Bone marrow (tissue), 2 donors: ENCODE results near the gene TIMM29.
"Not testable (repeated sequence)": the region's sequence is repeated elsewhere in the genome, so short reads cannot be mapped to it uniquely, and the experiment has no call there.

Experiments
- DNase-seq, 2 donors: peaks; one replicate each; lab custom pipeline; 2025; lab: John Stamatoyannopoulos, UW

TIMM29 gene

GRCh38 chr19:10943412-10943811 is 14.8 kb downstream of the TIMM29 start:
- DNase-seq: not testable (repeated sequence)

DNA sequence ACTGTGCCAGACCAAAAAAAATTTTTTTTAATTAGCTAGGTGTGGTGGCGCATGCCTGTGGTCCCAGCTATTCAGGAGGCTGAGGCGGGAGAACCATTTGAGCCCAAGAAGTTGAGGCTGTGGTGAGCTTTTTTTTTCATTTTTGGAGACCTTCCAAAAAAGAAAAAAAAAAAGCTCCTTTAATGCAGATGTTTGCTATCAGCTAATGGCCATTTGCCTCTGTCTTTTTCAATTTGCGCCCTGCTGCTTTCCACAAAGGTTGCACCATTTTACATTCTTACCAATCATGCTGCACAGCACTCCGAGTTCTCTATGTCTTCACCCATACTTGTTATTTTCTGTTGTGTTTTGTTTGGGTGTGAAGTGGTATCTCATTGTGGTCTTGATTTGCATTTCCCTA is 16.7 kb downstream of the TIMM29 start:
- DNase-seq: no peak

- no peak for DNase-seq
Measured at GRCh38 chr19:10946958-10947657, 18.5 kb downstream of the TIMM29 start.

DNA sequence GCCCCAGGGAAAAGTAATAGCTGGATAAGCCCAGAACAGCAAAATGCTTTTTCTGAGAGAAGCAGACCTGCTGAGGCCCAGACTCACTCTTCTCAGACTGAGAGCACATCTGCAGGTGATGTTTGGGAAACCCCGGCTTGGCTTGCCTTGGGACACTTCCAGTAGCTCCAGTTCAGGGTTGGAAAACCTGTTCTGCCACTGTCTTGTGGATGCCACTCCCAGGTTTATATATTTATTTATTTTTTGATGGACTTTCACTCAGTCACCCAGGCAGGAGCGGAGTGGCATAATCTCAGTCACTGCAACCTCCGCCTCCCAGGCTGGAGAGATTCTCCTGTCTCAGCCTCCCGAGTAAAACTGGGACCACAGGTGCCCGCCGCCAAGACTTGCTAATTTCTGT is 24.2 kb downstream of the TIMM29 start:
- DNase-seq: no peak

GRCh38 chr19:10959277-10959968 is 30.8 kb downstream of the TIMM29 start:
- not testable (repeated sequence) for DNase-seq

- peak; percentile 80 to 88 for DNase-seq
Measured at GRCh38 chr19:10960314-10961072, 31.9 kb downstream of the TIMM29 start, which contains the start of gene SMARCA4. TSS of gene SMARCA4 (plus strand) at chr19:10961030. CDS start at chr19:10984152, 23,122 bp downstream.

DNA sequence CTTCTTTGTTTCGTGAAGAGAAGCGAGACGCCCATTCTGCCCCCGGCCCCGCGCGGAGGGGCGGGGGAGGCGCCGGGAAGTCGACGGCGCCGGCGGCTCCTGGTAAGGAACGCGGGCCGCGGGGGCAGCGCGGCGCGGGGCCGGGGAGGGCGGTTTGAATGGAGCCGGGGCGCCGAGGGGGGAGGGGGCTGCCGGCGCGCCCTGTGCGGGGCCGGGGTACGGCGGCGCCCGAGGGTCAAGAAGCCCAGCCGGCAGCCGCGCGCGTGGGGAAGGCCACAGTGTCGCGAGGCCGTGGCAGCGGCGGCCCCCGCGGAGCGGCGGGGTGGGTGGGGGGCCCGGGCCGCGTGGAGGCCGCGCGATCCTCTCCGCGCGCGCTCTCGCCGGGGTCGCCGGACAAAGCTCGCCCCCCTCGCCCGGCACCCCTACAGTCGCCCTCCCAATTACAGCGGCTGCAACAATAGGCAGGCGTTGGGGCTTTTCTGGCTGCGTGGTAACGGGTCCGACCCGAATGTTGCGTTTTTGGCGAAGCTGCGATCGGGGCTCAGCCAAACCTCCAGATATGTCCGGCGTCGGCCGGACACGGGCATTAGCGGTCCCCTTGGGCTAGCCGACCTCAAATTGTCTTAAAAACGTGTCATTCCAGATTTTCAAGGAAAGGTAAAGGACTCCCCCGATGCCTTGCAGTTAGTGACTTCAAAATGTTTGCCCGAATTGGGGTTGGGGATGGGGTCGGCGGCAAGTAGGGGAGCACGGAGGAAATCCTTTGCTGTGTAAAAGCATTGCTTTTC is 32.7 kb downstream of the TIMM29 start:
- peak in 1 of 2 donors; percentile 26 for DNase-seq

DNA sequence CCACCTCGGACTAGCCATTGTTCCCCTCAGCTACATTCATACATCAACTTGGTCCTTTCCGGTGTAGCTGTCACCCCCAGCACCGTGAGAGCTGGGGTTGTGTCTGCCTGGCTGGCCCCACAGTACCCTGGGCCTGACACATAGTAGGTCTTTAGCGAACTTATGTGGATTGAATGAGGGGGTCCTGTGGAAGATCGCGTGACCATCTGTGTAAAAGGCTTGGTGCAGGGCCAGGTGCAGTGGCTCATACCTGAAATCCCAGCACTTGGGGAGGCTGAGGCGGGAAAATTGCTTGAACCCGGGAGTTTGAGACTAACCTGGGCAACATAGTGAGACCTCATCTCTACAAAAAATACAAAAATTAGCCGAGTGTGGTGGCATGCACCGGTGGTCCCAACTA is 34.3 kb downstream of the TIMM29 start:
- no peak for DNase-seq

GRCh38 chr19:10963865-10964264 is 35.3 kb downstream of the TIMM29 start:
- no peak for DNase-seq

GRCh38 chr19:10964903-10965302 is 36.3 kb downstream of the TIMM29 start:
- no peak for DNase-seq

GRCh38 chr19:10965398-10965797 is 36.8 kb downstream of the TIMM29 start:
- no peak for DNase-seq

DNA sequence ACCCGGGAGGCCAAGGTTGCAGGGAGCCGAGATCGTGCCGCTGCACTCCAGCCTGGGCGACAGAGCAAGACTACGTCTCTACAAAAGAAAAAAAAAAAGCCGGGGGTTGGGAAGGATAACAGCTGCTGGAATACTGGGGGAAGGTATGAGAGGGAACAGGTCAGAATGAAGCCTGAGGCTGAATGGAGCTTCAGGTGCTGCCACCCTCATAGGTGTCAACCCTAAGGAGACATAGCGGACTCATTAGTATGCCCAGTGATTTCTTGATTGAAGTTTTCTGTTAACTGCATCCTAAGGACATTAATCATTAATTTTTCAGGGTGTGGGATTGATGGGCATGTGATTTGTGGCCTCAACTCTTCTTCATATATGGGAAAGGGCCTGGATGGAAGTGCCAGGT is 38.2 kb downstream of the TIMM29 start:
- DNase-seq: no peak

GRCh38 chr19:10968527-10969135 is 40.0 kb downstream of the TIMM29 start:
- DNase-seq: no peak

DNA sequence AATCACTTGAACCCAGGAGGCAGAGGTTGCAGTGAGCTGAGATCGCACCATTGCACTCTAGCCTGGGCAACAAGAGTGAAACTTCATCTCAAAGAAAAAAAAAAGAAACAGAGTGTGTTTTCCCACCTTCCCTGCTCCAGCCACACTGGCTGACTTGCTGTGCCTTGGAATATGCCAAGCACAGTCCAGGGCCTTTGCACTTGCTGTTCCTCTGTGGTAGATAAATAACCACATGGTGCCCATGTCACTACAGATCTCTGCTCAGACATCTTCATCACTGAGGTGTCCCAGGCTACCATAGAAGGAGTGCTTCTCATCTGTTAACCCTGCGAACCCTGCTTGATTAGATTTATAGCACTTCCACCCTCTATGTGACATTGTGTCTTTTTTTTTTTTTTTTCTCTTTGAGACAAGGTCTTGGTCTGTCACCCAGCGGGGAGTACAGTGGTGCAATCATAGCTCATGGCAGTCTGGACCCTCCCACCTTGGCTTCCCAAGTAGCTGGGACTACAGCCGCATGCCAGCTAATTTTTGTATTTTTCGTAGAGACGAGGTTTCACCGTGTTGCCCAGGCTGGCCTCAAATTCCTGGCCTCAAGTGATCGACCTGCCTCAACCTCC is 42.6 kb downstream of the TIMM29 start:
- no peak for DNase-seq

- no peak for DNase-seq
Measured at GRCh38 chr19:10975374-10976130, 46.9 kb downstream of the TIMM29 start.

GRCh38 chr19:10976131-10976892 is 47.7 kb downstream of the TIMM29 start:
- DNase-seq: no peak

DNA sequence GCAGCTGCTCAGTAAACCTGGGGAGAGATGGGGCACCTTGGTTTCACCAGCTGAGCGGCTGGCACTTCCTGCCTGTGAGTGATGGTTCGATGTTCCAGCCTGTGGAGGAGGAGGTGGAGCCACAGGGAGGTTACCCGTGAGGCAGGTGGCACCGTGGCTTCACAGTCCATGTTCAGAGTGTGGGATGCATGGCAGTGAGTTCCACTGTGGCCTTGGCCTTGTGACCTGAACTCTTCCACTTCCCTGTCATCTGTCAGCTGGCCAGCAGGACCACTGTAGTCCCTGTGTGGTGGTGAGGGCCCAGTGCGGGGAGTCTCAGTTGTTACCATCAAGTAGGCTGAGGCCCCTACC is 49.1 kb downstream of the TIMM29 start:
- no peak for DNase-seq
